Cerebellar cortex (tissue), 1 donor: ENCODE results near the gene NRG2.

Experiments used
- DNase-seq: peaks from one replicate; pipeline ENCODE4 v3.0.0-alpha.2; 2015; ENCODE audit warnings: low spot score

Gene NRG2

DNA sequence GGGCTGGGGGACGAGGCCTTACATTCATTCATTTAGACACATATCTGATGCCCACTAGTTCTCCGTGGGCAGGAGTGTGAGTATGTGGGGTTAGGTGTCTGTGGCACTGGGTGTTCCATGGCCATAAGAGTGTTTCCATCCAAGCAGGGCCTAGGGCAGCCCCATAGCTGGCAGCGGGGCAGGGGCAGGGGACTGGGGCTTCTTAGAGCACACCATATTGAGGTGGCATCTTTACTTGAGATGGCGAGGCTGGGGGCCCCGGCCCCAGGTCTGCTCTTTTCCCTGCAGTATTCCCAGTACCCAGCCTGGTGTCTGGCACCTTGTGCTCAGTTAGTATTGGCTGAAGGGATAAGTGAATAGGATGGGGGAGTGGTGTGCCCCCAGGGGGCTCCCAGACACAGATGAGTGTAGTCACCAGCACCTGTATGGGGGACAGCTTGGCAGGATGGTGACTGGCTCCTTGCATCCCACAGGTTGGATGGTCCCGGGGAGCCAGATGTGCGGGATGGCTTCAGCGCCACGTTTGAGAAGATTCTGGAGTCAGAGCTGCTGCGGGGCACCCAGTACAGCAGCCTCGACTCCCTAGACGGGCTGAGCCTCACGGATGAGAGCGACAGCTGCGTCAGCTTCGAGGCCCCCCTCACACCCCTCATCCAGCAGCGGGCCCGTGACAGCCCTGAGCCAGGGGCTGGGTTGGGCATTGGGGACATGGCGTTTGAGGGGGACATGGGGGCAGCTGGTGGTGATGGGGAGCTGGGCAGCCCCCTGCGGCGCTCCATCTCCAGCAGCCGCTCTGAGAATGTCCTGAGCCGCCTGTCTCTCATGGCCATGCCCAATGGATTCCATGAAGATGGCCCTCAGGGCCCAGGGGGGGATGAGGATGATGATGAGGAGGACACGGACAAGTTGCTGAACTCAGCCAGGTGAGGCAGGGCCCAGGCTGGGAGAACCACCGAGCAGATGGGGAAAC lies 230.0 kb downstream of the NRG2 start:
- no peak for DNase-seq

DNA sequence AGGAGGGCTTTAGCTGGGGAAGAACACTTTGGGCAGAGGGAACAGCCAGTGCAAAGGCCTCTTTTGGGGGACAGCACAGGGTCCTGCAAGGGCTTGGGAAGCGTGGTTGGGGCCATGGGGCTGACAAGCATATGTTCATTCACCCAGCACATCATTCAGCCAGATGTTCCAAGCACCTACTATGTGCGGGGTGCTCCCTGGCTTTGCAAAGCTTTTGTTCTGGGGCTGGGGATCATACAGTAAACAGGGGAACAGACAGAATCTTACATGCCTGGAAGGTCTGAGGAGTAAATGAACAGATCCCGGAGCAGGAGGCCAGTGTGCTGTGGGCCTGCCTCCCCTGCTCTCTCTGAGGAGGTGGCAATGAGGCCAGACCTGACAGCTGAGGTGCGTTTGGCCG lies 230.8 kb downstream of the NRG2 start:
- DNase-seq = no peak

DNA sequence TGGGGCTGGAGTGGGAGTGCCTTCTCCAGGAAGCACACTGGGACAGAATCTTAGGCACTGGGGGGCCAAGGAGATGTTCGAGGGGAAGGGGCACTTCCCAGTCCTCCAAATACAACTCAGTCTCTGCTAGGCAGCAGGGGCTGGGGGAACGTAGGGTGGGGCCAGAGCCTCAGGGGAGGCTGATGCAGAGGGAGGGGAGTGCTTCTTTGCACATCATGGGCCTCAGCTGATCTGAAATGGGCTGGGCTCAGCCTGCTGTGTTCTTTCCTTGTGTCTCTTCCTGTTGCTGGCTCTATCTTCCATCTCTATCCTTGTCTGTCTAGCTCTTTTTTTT lies 231.9 kb downstream of the NRG2 start:
- DNase-seq = no peak

DNA sequence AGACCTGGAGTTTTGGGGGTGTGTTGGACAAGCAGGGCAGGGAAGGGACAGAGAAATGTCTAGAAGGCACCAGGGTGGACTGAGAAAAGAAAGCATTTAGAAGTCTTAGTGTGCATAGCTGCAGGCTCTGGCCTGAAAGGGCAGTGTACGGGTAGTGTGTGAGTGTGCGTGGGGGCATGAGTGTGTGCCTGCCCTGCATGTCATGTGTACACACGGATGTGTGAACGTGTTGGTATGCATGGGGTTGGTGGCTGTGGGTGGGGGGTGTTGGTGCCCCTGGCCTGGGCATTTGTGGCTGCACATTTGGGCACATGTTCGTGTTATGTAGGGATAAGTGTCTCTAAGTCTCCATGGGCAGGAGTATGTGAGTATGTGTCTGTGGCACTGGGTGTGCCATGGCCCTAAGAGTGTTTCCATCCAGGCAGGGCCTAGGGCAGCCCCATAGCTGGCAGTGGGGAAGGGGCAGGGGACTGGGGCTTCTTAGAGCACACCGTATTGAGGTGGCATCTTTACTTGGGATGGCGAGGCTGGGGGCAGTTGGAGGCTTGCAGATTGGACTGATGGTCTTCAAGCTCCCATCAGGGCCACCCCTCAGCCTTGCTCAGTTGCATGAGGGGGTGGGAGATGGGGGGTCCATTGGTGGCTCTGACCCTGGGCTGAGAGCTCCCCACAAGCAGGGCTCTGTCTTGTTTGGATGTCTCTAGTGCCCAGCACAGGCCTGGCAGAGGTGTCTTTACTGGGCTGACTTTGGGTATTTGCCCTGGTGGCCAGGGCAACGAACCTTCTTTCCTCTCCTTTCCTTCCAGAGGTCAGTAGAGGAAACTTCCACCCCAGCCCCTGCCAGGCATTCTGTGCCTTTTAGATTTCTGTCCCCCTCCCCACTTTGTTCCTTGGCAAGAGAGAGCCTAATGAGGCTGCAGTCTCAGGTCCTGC lies 232.5 kb downstream of the NRG2 start:
- DNase-seq = no peak

DNA sequence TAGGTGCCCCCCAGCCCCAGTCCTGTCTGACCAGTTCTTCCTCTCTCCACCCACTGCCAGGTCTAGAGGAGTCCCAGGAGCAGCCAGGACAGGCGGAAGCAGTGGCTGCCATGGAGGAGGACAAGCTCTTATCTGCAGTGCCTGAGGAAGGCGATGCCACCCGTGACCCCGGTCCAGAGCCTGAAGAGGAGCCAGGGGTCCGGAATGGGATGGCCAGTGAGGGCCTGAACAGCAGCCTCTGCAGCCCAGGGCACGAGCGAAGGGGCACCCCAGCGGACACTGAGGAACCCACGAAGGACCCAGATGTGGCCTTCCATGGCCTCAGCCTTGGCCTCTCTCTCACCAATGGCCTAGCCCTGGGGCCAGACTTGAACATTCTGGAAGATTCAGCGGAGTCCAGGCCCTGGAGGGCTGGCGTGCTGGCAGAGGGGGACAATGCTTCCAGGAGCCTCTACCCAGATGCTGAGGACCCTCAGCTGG lies 233.7 kb downstream of the NRG2 start:
- DNase-seq = no peak

DNA sequence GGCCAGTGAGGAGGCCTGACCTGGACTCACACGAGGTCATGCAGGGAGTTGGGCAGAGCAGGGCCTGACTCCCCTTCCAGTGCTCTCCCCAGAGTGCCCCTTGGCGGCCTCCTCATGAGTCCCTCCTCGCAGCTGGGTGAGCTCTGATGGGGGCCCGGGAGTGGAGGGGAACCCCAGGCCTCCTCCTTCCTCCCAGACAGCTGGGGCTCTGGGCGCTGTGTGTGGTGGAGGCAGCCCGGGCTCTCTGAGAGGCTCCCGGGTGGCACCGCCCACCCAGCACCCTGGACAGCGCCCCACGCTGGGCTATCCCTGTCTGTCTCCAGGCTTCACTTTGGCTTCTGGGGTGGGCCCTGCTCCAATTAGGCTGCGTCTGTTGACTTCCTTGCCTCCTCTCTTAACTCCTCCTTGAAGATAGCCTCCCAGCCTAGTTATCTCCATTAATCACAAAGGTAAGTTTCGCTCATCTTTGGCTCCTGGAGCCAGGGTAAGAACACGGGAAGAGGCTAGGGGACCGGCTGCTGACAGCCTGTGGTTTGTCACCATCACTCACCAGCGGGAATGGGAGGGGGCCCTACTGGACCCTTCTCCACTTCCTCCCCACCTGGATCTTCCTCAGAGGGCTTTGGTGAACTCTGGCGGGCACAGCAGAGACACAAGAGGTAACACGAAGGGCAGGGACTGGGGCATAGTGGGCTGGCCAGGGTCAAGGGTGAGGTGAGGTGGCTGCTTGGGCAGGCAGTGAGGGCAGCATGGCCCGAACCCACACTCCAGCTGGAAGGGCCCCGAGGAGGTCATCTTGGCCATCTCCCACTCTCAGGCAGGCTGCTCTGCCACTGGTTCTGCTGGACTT lies 234.4 kb downstream of the NRG2 start:
- DNase-seq = no peak

DNA sequence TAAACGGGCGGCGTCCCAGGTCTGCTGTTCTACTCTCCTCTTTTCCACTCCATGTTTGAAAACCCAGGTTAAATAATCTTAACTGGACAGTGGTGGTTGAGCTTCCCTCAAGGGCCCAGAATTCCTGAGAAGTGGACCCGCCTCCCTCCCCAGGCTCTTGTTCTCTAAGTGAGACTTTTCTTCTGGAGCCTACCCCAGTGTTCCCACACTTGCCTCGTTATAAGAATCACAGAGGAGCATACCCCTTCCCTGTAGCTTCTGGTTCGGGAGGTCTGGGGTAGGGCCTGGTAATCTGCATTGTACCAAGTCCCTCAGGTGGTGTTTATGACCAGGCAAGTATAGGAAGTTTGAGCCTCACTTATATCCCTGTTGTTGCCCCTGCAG lies 235.5 kb downstream of the NRG2 start:
- no peak for DNase-seq

DNA sequence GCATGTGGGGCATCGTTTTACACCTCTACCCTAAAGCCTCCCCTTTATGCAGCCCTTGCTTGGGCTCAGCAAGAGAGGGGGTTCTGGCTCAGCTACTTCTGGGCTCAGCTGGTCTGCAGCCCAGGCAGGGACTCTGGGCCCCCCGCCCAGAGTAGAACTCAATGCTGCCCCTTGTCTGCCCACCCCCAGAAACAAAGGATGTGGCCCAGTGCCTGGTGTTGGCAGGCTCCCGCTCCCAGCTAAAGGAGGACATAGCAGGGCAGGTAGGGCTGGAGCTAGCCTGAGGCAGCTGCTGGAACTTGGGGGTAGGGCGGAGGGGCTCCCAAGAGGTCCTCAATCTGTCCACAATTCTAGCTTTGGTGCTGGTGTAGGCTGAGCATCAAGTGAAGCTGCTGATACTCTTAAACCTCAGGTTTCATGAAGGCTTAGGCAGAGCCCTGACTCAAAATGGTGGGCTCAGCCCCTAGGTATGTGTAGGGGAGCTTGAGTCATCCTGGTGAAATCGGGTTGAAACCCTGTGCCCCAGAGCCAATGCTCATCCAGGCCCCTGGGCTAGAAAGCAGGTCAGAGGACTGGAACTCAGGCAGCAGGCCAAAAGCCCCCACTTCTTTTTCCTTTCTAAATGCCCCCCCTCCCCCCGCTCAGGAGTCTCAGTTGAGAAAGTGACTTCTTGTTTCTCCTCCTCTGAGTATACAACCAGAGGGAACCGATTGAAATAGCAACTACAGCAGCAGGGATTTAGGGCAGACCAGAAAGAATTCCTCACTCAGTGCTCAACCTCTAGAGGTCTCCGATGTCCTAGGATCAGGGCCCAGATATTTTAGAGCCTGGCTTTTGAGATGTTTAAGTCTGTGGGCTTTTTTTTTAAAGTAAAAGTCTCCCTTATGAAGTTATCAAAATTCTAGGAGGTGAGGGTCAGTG lies 236.1 kb downstream of the NRG2 start:
- DNase-seq = no peak

DNA sequence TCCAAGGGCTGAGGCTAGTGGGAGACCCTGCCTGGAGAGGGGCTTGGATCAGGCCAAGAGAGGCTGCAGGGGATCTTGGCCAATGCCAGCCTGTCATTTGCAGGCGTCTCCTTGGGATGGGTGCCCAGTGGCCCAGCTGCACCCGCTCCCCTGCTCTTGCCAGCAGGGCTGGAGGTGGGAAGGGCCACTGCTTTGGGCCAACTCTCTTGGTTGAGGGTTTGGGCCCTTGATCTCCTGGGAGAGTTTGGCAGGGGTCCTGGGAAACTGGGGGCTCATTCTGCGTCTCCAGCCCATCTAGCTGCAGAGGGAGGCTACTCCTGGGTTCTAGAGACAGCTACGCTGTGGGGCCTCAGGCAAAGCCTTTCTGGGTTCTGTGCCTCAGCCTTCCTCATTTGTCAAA lies 237.0 kb downstream of the NRG2 start:
- DNase-seq = no peak

DNA sequence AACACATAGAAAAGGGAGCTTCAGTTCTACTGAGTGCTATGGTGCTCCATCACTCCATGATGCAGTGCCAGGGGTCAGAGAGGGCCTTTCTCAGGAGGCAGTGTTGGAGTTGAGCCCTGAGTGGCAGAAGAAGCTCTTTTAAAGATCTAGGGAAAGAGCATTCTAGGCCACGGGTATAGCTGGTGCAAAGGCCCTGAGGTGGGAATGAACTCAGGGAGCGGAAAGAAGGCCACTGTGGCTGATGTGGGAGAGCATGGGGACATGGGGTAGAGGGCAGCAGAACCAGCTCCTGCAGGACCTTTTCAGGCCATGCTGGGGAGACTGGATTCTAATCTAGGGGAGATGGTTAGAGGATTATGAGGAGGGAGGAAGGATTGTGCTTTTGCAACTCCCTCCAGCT lies 237.6 kb downstream of the NRG2 start:
- no peak for DNase-seq

DNA sequence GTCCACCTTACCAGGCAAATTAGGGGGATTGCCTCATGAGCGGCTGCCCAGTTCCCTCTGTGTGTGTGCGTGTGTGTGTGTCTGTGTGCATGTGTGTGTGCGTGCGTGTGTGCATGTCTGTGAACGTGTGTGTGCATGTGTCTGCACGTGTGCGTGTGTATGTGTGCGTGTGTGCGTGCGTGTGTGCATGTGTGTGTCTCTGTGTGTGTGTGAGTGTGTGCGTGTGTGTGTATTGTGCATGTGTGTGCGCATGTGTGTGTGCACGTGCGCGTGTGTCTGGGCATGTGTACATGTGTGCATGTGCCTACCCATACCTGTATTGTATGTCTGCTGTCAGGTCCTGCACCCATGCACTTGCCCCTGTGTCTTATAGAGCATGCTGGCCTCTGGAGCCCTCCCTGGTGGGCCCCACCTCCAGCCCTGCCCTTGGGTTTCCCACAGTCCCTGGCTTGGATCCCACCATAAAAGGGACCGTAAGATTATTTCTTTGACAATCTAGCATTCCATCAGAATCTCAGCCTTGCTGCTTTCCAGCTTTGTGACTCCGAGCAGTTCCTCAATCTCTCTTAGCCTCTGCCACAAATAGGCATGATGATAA lies 238.2 kb downstream of the NRG2 start:
- no peak for DNase-seq

DNA sequence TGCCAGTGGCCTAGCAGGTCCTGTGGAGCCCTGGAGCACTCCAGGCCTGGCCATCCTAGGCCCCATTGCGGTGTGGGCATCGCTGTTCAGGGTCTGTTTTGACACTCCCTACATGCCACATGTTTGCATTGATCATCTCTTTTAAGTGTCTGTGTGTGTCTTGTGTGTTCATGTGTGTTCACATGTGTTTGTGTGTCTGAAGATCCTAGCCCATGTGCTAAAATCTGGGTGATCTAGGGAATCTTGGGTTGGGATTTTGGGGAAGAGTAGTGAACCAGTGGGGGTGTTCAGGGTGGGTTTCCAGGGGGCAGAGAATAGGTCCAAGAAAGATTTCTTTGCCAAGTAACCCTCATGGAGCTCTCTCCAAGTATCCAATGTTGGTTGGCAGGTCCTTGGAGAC lies 239.1 kb downstream of the NRG2 start:
- no peak for DNase-seq

DNA sequence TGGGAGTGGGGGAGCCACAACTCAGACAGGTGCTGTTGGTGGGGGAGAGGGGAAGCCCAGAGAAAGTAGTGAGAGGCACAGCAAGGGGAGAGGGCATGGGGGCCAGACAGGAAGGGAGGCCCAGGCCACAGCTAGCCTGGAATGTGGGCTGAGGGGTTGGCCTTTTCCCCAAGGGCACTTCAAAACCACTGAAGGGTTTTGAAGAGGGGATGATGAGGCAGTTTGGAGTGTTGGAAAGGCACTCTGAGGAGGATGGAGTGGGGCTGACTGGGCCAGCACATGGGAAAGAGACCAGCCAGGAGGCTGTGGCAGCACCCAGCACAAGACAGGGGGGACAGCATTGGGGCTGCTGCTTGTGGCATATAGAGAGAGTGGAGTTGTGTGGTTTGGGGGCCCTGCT lies 243.7 kb downstream of the NRG2 start:
- DNase-seq = no peak

DNA sequence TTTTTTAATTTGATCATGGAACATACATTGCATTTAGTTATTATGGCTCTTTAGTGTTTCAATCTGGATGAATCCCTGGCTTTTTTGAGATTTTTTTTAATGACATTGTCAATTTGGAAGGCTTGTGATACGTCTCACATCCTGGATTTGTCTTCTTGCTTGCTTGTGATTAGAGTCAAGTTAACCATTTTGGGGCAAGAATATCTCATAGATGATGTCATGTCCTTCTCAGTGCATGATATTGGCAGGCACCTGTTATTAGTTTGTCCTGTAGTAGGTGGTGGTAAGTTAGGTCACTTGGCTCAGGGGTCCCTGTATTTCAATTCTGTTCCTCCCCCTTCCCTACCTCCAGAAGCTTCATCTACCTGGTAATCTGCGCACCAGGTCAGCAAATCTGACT lies 244.2 kb downstream of the NRG2 start:
- DNase-seq = no peak

DNA sequence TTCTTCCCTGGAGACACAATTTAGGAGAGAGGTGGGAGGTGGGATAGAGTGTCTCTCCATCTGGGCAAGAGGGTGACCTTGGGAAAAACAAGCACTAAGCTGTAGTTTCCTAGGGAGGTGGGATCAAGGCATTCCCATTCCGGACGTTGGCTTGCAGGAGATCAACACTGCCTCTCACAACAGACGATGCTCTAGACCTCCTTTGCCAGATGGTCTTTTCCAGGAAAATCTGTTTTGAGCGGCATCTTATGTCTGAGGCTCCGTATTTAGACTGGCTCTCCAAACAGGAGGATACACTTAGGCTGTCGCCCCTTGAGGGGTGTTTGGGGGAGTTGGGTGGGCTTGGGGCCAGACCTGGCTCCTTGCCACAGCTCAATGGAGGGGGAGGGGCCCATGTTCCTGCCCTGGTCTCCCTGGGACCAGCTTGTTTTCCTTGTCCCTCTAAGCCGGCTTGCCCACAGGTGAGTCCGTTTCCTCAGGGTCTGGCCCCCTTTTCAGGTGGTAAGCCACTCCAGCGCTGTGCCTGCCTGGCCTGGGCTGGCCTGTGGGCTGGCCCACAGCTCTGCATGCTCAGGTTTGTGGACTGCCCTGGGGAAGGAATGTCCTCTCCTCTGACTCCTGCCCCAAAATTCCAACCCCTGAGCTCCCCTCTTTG lies 245.1 kb downstream of the NRG2 start:
- peak; percentile 62 for DNase-seq

DNA sequence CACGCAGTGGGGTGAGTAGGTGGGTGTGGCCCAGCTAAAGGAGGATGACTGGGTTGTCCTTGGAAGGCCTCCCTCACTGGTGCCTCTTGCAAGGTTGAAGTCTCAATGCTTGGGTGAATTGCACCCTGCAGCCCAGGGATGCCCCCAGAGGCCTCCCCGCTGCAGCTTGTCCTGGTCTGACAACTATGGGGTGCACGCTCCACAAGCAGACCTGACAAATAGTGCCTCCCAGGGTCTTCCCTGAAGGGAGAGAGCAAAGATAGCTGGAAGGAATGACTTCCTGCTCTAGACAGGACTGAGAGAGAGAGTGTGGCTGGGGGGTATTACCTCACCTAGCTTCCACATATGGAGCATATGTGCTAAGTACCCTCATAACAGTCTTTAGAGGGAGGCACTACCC lies 245.8 kb downstream of the NRG2 start:
- DNase-seq = no peak
